ENCODE data around the gene RFLNA.

DNA sequence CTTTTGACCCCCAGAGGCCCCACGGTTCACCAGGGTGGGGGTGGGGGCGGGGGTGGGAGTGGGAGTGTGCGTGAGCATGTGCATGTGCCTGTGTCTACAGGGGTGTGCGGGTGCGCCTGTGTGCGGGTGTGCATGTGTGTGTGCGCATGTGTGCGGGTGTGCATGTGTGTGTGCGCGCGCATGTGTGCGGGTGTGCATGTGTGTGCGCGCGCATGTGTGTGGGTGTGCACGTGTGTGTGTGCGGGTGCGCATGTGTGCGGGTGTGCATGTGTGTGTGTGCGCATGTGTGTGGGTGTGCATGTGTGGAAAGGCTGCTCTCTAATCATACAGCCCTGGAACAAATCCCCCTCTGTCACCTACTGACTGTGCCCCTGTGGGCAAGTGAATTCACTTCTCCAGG lies 38.8 kb downstream of the RFLNA start:
- TF ChIP-seq CTCF (conservative IDR thresholded peaks at IDR 0.05; ENCODE audit: low read depth, low read length) (no peak), EZH2 (IDR thresholded peaks at IDR 0.05; ENCODE audit: borderline replicate concordance, low read depth, low read length, poor library complexity, severe bottlenecking) (no peak)

Measured in A673 (cell line).